Measurements from ENCODE around the gene ZNF467. TPM values are rescaled to one million over a fixed set of nuclear protein-coding genes. Genes with fewer than 3 reads are reported as not detected.

Gene ZNF467
- total RNA-seq, 2 donors from 2014 or later: 3.2 to 11.0 TPM

GRCh38 chr7:149784251-149784608, 10.8 kb upstream of the ZNF467 start:
- DNase-seq (ENCODE audit: low spot score): no peak

GRCh38 chr7:149783386-149784250, 10.2 kb upstream of the ZNF467 start:
- DNase-seq (ENCODE audit: low spot score): no peak
- no peaks in the 10 kb centered on the region for H3K27me3 ChIP-seq

More at GRCh38 chr7:149784251-149784608, 10.8 kb upstream of the ZNF467 start:
- TF ChIP-seq CTCF (IDR thresholded peaks at IDR 0.05): no peak
- no peak overlapping the region for H3K4me3 ChIP-seq
- H3K4me1 ChIP-seq: peaks cover 0 to 10% of the 10 kb centered on the region in 2 donors
- H3K27ac ChIP-seq: no peak overlapping the region
- no peaks in the 10 kb centered on the region for H3K27me3 ChIP-seq
- H3K9me3 ChIP-seq: no peaks in the 10 kb centered on the region
- no peaks in the 10 kb centered on the region for H3K36me3 ChIP-seq

GRCh38 chr7:149782682-149783345, 9.4 kb upstream of the ZNF467 start:
- no peak overlapping the region for H3K4me3 ChIP-seq
- H3K36me3 ChIP-seq: no peaks in the 10 kb centered on the region
- no peaks in the 10 kb centered on the region for H3K9me3 ChIP-seq
- no peak for DNase-seq (ENCODE audit: low spot score)
- H3K27me3 ChIP-seq: no peaks in the 10 kb centered on the region
- H3K4me1 ChIP-seq: peaks cover 0 to 6% of the 10 kb centered on the region in 2 donors
- TF ChIP-seq CTCF (IDR thresholded peaks at IDR 0.05): no peak
- no peak overlapping the region for H3K27ac ChIP-seq

More at GRCh38 chr7:149783386-149784250, 10.2 kb upstream of the ZNF467 start:
- Histone ChIP-seq H3K36me3 (no peaks in the 10 kb centered on the region), H3K4me3 (no peak overlapping the region), H3K4me1 (peaks cover 0 to 10% of the 10 kb centered on the region in 2 donors), H3K27ac (no peak overlapping the region), H3K9me3 (no peaks in the 10 kb centered on the region)
- TF ChIP-seq CTCF (IDR thresholded peaks at IDR 0.05): no peak

GRCh38 chr7:149781921-149782320, 8.5 kb upstream of the ZNF467 start:
- Histone ChIP-seq H3K27me3 (no peaks in the 10 kb centered on the region), H3K9me3 (no peaks in the 10 kb centered on the region), H3K4me3 (no peak overlapping the region), H3K36me3 (no peaks in the 10 kb centered on the region), H3K4me1 (peaks cover 0 to 2% of the 10 kb centered on the region in 2 donors), H3K27ac (no peak overlapping the region)
- no peak for TF ChIP-seq CTCF (IDR thresholded peaks at IDR 0.05)
- no peak for DNase-seq (ENCODE audit: low spot score)

- H3K27me3 ChIP-seq: no peaks in the 10 kb centered on the region
- no peak for DNase-seq (ENCODE audit: low spot score)
Observed at GRCh38 chr7:149780636-149781419, 7.4 kb upstream of the ZNF467 start.

More at GRCh38 chr7:149780636-149781419, 7.4 kb upstream of the ZNF467 start:
- Histone ChIP-seq H3K9me3 (no peaks in the 10 kb centered on the region), H3K4me1 (peaks cover 0 to 13% of the 10 kb centered on the region in 2 donors), H3K27ac (no peak overlapping the region), H3K36me3 (no peaks in the 10 kb centered on the region), H3K4me3 (no peak overlapping the region)
- TF ChIP-seq CTCF (IDR thresholded peaks at IDR 0.05): no peak

All from right atrium auricular region (tissue), 2 donors.